Sigmoid colon (tissue), 7 donors: ENCODE data around the gene COBLL1. TPM values are rescaled to one million over a fixed set of nuclear protein-coding genes. Genes with fewer than 3 reads are reported as not detected.
A peak's percentile ranks its signal among the peaks of the same experiment; 100 is the strongest.

Experiments
- DNase-seq: peaks from one replicate; pipeline ENCODE4 v3.0.0-alpha.2; 2019
- H3K27ac ChIP-seq, 4 donors: fragments of 200-600 bp; sonication (generic); one replicate each; pipeline ENCODE4 v1.5.1; 2016 to 2019; ENCODE audit warnings: mild to moderate bottlenecking in 1 of 4
- H3K27me3 ChIP-seq, 3 donors: fragments of 200-600 bp; sonication (generic); one replicate each; pipeline ENCODE4 v1.5.1; 2019; ENCODE audit warnings: mild to moderate bottlenecking in 1 of 3
- H3K36me3 ChIP-seq, 4 donors: fragments of 200-600 bp; sonication (generic); one replicate each; pipeline ENCODE4 v1.5.1; 2016 to 2019
- H3K4me1 ChIP-seq, 4 donors: fragments of 200-600 bp; sonication (generic); one replicate each; pipeline ENCODE4 v1.5.1; 2017 to 2019
- H3K4me3 ChIP-seq, 4 donors: fragments of 200-600 bp; sonication (generic); one replicate each; pipeline ENCODE4 v1.5.1; 2017 to 2019; ENCODE audit warnings: mild to moderate bottlenecking in 2 of 4, moderate library complexity in 1 of 4
- H3K9me3 ChIP-seq, 4 donors: fragments of 200-600 bp in 3 of 4; sonication (generic) in 3 of 4; one replicate each; pipeline versions ENCODE4 v1.5.1 to v1.6.1; 2013 to 2019
- CTCF ChIP-seq, 4 experiments: fragments of 450-650 bp in 3 of 4; fragments of 200-600 bp in 1 of 4; IDR thresholded peaks; one replicate each; pipeline ENCODE4 v1.5.1; 2016 to 2019; ENCODE audit warnings: antibody characterized with exemption in 4 of 4, mild to moderate bottlenecking in 3 of 4, moderate library complexity in 2 of 4
- EP300 ChIP-seq, 4 donors: sonication (generic); formaldehyde crosslinking; IDR thresholded peaks; one replicate each; pipeline ENCODE4 v1.6.1; 2017; ENCODE audit warnings: antibody characterized with exemption in 4 of 4
- POLR2A ChIP-seq, 2 donors: fragments of 450-650 bp; IDR thresholded peaks; one replicate each; pipeline ENCODE4 v1.6.1; 2016; ENCODE audit warnings: antibody characterized with exemption in 2 of 2, mild to moderate bottlenecking in 2 of 2, moderate library complexity in 2 of 2
- POLR2AphosphoS5 ChIP-seq, 4 donors: sonication (generic); formaldehyde crosslinking; IDR thresholded peaks; one replicate each; pipeline ENCODE4 v1.6.1; 2017; ENCODE audit warnings: antibody characterized with exemption in 4 of 4
- WGBS, 2 donors: extraction: QIAGEN DNeasy Blood & Tissue Kit; methylation state at CpG; one replicate each; pipeline ENCODE4 v1.1.7; 2013; 5-methylcytosine and 5-hydroxymethylcytosine counted together
- intact Hi-C: fragments of 100-400 bp; cut with DNase I; formaldehyde crosslinking; loops from one replicate; pipeline ENCODE4 v1.15.1; 2023
- polyA plus RNA-seq, 3 donors: library from polyadenylated mRNA; stranded (reverse); fragments of 200-250 nt; gene quantifications; one replicate each; pipeline ENCODE4 v1.2.3, GENCODE V29; 2013
- total RNA-seq, 4 donors: library from RNA; depleted of rRNA; stranded (reverse); fragments of >200 nt; gene quantifications; one replicate each; pipeline ENCODE4 v1.1.0, GENCODE V29; 2016
- donor health status: healthy with polysubstance abuse.
- donor health status: Bipolar disorder and iron deficiency.
- donor health status: healthy.

Gene COBLL1
- total and polyA plus RNA-seq, 7 donors = 3.9 to 22.4 (median 17.6) TPM

- Histone ChIP-seq H3K4me1 (peaks cover 0 to 12% (median 4%) of the 10 kb centered on the region in 4 donors), H3K36me3 (no peaks in the 10 kb centered on the region), H3K9me3 (no peaks in the 10 kb centered on the region), H3K4me3 (no peak overlapping the region), H3K27ac (no peak overlapping the region), H3K27me3 (no peaks in the 10 kb centered on the region)
- WGBS, 2 donors = 82 to 95% methylated on average over 1 of the region's 1 CpG
- no peak for TF ChIP-seq POLR2AphosphoS5 (IDR thresholded peaks at IDR 0.05)
- no peak for TF ChIP-seq EP300 (IDR thresholded peaks at IDR 0.05)
- no peak for TF ChIP-seq POLR2A (IDR thresholded peaks at IDR 0.05)
- TF ChIP-seq CTCF (IDR thresholded peaks at IDR 0.05) = no peak
- DNase-seq = no peak
- intact Hi-C loops = no loop called here
These were observed 94.9 kb downstream of the COBLL1 start for GRCh38 chr2:164746713-164747112.

GRCh38 chr2:164745012-164745797 is 96.4 kb downstream of the COBLL1 start:
- Histone ChIP-seq H3K4me3 (no peak overlapping the region), H3K9me3 (no peaks in the 10 kb centered on the region), H3K27me3 (no peaks in the 10 kb centered on the region), H3K36me3 (no peaks in the 10 kb centered on the region), H3K27ac (no peak overlapping the region), H3K4me1 (peaks cover 0 to 16% (median 7%) of the 10 kb centered on the region in 4 donors)
- no peak for DNase-seq
- intact Hi-C loops = no loop called here
- no peak for TF ChIP-seq POLR2A (IDR thresholded peaks at IDR 0.05)
- TF ChIP-seq POLR2AphosphoS5 (IDR thresholded peaks at IDR 0.05) = no peak
- TF ChIP-seq EP300 (IDR thresholded peaks at IDR 0.05) = no peak
- TF ChIP-seq CTCF (IDR thresholded peaks at IDR 0.05) = no peak
- WGBS, 2 donors = 90 to 91% methylated on average over 5 of the region's 5 CpGs

GRCh38 chr2:164742738-164743317 is 98.8 kb downstream of the COBLL1 start:
- H3K4me1 ChIP-seq = peaks cover 0 to 21% (median 7%) of the 10 kb centered on the region in 4 donors
- H3K27me3 ChIP-seq = no peaks in the 10 kb centered on the region
- no peaks in the 10 kb centered on the region for H3K36me3 ChIP-seq
- intact Hi-C loops = no loop called here
- WGBS, 2 donors = 96 to 99% methylated on average over 4 of the region's 4 CpGs
- no peak overlapping the region for H3K27ac ChIP-seq
- no peak overlapping the region for H3K4me3 ChIP-seq
- DNase-seq = no peak
- TF ChIP-seq POLR2AphosphoS5 (IDR thresholded peaks at IDR 0.05) (no peak), EP300 (IDR thresholded peaks at IDR 0.05) (no peak), CTCF (IDR thresholded peaks at IDR 0.05) (no peak), POLR2A (IDR thresholded peaks at IDR 0.05) (no peak)
- H3K9me3 ChIP-seq = no peaks in the 10 kb centered on the region

GRCh38 chr2:164739966-164740365 is 101.7 kb downstream of the COBLL1 start:
- Histone ChIP-seq H3K27me3 (no peaks in the 10 kb centered on the region), H3K4me3 (no peak overlapping the region), H3K9me3 (no peaks in the 10 kb centered on the region), H3K36me3 (no peaks in the 10 kb centered on the region), H3K4me1 (peaks cover 0 to 23% (median 11%) of the 10 kb centered on the region in 4 donors), H3K27ac (peak overlapping the region in 2 of 4 donors; percentile 23 to 65)
- 52 to 53% methylated on average over 3 of the region's 3 CpGs for WGBS, 2 donors
- no peak for TF ChIP-seq CTCF (IDR thresholded peaks at IDR 0.05)
- TF ChIP-seq EP300 (IDR thresholded peaks at IDR 0.05) = no peak
- TF ChIP-seq POLR2AphosphoS5 (IDR thresholded peaks at IDR 0.05) = no peak
- no peak for TF ChIP-seq POLR2A (IDR thresholded peaks at IDR 0.05)
- intact Hi-C loops = loop anchor here (10.0 kb wide), 1 partner anchor 555 kb away; no protein-coding TSS in a partner anchor
- DNase-seq = no peak
